Loucy (cell line): ENCODE measurements around the gene MOCOS.

Source experiments
- CTCF ChIP-seq: fragments of 200-600 bp; sonication (generic); conservative IDR thresholded peaks from 2 replicates; pipeline ENCODE4 v1.5.1; 2014; ENCODE audit warnings: mild to moderate bottlenecking, antibody characterized with exemption, low read length
- EZH2phosphoT487 ChIP-seq: fragments of 200-600 bp; IDR thresholded peaks from 2 replicates; pipeline ENCODE4 v1.6.1; 2018; ENCODE audit warnings: antibody characterized with exemption, mild to moderate bottlenecking, moderate library complexity, borderline replicate concordance

GRCh38 chr18:36311026-36311570, 123.8 kb downstream of the MOCOS start:
- TF ChIP-seq CTCF: no peak
- TF ChIP-seq EZH2phosphoT487: no peak
